HG03280 (cell line): ENCODE data around the gene NEU2.
"Not testable (repeated sequence)": the region's sequence is repeated elsewhere in the genome, so short reads cannot be mapped to it uniquely, and the experiment has no call there.

Experiments
- ATAC-seq: cut with Tn5 transposase; IDR thresholded peaks from one replicate; pipeline ENCODE4 v1.9.1; 2021; ENCODE audit warnings: mild to moderate bottlenecking, moderate library complexity; ENCODE audit not compliant: unreplicated experiment

NEU2 gene

DNA sequence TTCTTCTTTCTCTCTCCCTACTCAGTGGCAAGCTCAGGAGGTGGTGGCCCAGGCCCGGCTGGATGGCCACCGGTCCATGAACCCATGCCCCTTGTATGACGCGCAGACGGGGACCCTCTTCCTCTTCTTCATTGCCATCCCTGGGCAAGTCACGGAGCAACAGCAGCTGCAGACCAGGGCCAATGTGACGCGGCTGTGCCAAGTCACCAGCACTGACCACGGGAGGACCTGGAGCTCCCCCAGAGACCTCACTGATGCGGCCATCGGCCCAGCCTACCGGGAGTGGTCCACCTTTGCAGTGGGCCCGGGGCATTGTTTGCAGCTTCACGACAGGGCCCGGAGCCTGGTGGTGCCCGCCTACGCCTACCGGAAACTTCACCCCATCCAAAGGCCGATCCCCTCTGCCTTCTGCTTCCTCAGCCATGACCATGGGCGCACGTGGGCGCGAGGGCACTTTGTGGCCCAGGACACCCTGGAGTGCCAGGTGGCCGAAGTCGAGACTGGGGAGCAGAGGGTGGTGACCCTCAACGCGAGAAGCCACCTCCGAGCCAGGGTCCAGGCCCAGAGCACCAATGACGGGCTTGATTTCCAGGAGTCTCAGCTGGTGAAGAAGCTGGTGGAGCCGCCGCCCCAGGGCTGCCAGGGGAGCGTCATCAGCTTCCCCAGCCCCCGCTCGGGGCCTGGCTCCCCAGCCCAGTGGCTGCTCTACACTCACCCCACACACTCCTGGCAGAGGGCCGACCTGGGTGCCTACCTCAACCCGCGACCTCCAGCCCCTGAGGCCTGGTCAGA, 1.8 kb downstream of the NEU2 start:
- no peak for ATAC-seq

DNA sequence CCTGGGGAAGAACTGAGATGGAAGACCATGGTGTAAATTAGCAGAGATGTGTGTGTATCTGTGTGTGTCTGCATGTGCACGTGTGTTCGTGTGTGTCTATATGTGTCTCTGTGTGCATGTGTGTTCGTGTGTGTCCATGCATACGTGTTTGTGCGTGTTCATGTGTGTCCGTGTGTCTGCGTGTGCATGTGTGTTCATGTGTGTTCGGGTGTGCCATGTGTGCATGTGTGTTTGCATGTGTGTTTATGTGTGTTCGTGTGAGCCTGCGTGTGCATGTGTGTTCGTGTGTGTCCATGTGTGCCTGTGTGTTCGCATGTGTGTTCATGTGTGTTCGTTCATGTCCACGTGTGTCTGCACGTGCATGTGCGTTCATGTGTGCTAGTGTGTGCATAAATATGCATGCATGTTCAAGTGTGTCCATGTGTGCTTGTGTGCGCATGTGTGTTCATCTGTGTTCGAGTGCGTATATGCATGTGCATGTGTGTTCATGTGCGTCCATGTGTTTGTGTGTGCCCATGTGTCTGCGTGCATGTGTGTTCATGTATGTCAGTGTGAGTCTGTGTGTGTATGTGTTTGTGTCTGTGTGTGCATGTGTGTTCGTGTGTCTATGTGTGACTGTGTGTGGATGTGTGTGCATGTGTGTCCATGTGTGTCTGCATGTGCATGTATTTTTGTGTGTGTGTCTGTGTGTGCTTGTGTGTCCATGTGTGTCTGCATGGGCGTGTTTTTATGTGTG, 3.1 kb downstream of the NEU2 start:
- no peak for ATAC-seq

DNA sequence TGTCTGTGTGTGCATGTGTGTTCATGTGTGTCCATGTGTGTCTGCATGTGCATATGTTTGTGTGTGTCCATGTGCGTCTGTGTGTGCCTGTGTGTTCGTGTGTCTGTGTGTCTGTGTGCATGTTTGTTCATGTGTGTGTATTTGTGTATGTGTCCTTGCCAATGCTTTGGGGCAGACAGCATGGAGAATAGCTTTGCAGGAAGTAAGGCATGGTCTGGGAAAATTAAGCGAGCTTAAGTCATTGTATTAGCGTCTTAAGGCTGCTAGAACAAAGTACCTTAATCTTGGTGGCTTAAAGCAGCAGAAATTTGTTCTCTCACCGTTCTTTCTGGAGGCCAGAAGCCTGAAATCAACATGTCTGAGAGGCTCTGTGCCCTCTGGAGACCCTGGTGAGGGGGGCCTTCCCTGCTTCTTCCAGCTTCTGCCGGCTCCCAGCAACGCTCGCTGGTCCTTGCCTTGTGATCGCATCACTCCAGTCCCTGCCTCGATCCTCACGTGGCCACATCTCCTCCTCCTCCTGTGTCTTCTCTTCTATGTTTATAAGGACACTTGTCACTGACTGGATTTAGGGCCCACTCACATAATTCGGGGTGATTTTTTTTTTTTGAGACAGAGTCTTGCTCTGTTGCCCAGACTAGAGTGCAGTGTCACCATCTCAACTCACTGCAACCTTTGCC, 3.8 kb downstream of the NEU2 start:
- ATAC-seq, result no peak

DNA sequence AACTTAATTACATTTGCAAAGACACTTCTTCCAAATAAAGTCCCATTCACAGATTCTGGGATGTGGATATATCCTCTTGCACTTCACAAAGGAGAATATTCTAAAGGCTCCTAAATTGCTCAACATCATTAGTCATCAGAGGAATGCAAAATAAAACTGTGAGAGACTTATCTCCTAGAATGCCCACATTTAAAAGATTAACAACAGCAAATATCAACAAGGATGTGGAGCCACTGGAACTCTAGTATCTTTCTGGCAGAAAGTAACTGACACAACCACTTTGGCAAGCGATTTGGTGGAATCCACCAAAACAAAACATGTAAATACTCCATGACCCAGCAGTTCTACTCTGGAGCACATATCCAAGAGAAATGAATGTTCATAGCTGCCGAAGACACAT, 4.6 kb downstream of the NEU2 start:
- no peak for ATAC-seq

DNA sequence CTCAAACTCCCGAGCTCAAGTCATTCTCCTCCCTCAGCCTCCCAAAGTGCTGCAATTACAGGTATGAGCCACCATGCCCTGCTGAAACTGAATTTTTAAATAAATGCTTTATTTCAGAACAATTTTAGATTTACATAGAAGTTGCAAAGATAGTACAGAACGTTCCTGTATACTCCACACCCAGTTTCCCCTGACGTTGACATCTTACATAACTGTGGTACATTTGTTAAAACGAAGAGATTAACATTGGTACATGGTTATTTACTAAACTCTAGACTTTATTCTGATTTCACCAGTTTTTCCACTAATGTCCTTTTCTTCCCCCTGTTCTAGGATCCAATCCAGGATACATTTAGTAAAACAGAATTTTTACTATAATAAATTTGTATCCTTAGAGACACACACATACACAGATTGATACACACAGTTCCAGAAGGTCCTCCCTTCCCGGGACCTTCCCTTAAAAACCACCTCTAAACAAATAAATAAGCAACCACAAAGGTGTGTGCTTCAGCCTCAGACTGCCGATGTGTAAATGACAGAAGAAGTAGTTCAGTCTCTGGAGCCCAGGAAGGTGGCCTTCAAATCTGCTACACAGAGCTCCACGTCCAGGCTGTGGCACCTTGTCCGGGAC, 6.9 kb downstream of the NEU2 start:
- ATAC-seq, result no peak

DNA sequence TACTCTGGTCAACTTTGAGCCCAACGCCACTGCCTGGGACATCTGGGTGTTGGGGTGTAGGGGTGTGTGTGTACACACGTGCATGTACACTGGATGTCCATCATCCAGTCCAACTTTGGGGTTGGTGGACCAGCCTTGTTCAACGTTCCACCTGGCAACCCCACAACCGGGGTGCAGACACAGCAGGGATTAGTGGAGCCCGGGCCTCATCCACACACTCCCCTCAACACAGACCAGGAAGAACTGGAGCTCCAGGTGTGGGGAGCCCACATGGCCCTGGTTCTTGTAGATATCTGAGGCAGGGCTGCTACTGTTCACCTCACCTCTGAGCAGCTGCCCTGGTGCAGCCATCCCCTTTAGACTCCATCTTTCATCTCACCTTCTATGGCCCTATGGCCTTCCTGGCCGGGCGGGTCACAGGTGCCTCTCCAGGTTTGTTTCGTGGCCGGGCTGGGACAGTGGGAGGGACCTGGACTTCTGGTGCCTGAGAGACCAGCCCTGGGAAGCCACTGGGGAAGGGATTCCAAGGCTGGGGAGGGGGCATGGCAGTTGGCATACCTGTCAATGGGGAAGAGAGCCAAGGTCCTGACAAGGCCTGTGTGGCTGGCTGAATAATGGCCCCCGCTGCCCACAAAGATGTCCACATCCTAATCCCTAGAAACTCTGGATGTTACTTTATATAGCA, 7.5 kb downstream of the NEU2 start:
- ATAC-seq, result no peak

DNA sequence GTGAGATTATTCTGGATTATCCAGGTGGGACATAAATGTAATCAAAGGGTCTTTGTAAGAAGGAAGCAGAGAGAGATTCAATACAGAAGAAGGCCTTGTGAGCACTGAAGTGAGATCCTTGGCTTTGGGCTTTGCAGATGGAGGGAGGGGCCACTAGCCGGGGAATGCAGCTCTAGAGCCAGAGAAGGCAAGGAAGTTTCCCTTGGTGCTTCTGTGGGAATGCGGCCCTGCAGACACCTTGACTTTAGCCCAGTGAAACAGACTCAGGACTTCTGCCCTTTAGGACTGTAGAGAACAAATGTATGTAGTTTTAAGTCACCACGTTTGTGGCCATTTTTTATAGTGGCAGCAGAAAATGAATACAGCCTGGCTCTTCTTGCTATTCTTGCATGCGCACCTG, 8.1 kb downstream of the NEU2 start:
- ATAC-seq, result no peak

DNA sequence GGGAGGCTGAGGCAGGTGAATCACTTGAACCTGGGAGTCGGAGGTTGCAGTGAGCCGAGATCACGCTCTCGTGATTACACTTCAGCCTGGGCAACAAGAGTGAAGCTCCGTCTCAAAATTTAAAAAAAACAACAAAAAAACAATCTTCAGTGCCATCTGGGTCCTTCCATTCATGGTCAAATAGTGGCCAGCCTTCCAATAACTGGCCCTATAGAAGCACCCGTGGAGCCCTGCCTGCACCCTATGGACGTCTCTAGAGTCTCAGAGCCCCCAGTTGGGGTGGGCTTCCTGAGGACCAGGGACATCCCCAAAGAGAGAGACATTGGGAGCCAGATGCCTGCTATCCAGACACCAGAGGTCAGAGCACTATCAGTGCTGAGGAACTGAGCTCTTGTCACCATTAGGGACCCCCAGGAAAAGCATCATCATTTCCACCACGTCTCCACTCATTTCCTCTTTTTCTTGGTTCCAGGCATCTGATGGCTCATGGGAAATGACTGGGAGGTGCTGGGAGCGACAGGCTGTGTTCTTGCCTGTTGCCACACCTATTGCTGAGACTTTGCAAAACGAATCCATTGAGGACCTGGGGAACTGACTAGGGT, 9.4 kb downstream of the NEU2 start:
- ATAC-seq, result no peak

DNA sequence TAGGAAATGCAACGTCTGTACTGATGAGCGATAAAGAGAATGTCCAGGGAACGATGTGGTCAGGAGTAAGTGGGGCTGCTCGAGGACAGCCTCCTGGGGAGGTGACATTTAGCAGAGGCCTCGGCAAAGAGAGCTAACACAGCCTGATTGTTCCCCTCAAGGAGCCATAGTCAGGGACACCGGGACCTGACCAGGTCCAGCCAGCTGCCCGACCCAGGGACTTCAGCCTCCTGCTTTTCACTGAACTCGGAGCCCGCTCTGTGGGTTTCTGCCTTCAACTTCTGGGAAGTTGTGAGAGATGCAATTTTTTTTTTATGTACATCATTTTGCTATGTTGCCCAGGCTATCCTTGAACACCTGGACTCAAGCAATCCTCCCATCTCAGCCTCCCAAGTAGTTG, 10.1 kb downstream of the NEU2 start:
- no peak for ATAC-seq

DNA sequence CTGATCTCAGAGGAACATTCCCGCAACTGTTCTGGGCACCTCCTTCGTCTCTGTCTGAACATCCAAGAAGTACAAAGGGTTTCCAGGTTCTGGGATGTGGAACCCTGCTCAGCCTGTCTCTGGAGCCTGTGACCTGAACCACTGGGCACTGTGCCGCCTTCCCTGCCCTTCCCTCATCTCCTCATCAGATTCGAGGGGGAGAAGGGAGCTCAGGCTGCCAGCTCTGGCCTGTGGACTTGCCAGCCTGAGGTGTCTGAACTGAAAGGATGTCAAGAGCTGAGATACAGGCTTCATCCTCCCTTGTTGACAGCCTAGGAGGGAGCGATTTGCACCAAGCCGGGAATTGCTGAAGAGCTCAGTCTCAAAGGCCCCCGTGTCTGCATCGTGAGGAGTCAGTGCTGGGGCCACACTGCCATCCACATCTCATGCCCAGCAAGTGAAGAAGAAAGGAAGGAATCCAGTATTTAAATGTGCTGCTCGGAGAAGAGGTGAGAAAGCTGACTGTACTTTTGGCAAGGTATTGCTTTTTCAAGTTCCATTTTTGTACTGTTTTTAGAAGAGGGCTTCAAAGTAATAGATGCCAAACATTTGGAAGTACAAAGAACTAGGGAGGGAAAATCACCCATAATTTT, 12.6 kb downstream of the NEU2 start:
- no peak for ATAC-seq

DNA sequence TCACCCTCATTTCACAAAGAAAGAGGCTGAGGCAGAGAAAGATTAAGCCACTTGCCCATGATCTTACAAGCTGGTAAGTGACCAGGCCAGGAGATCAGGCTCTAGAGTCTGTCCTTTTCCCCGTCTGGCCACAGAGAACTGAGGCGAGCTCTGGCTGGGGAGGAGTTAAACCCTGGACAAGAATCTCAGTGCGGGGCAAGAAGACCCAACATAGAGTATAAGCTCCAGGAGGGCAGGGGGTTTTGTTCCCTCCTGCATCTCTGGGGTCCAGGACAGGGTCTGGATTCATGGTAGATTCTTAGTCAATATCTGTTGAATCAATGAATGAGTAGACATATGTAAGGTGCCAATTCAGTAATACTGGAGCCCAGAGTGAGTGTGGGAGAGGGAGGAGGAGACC, 14.7 kb downstream of the NEU2 start:
- no peak for ATAC-seq

DNA sequence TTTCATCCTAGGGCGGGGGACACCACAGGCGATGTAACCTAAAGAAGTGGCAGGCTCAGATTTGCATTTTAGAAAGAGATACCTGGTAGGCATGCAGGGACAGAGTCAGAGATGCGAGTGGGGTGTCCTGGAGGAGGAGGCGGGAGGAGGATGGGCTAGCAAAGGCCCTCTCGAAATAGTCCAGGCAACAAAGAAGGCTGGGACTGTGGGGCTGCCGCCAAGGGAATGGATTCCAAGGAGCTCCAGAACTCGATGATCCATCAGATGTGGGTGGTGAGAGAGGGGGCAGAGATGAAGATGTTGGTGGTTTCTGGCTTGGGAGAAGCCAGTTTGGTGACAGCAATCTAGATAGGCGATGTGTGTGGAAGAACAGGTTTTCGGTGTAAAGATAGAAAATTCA, 15.2 kb downstream of the NEU2 start:
- no peak for ATAC-seq

DNA sequence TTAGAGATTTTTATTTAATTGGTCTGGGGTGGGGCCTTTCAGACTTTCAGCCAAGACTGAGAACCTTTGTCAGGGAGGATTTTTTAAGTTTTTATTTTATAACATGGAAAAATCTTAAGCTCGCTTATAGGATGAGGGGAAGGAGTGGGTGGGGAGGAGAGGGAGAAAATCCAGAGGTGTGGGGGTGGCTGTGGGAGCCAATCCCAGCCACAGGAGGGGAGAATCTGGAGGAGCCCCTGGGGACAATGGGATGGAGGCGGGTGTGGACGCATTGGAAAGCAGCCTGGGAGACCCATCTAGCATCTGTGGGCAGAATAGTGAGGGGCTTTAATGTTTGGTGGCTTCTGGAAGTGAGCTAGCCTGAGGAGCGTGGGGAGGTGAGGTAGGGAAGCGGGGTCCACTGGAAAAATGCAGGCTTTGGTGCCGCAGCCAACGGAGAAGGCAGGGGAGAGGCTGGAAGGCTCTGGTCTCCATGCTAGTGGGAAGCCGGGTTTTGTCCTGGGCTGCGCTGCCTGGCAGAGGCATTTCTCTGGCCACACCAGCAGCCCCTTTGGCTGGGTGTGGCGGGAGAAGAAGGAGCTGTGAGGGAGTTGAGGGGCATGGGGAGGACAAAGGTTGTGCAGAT, 16.2 kb downstream of the NEU2 start:
- ATAC-seq, result no peak

DNA sequence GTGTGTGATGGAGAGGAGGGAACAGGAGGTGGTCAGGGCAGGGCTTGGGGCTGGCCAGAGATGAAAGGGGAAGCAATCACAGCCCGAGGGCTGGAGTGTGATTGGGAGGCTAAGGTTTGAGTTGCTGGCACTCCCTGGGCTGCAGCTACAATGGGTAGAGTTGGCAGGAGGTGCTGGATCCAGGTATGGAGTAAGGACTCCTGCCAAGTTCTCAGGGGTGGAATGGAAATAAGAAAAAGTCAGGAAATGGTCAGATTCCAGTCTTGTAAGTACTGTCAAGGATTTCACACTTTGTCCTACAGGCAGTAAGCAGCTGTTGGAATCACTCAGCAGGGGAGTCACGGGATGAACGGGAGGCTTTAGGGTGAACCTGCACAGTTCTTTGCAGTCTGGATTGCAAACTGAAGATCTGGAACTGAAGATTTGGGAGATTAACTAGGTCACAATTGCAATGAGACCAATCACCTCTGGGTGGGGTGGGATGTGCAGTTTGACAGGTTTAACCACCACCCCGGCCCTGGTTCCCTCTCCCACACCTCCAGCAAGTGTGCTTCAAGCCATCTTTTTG, 16.8 kb downstream of the NEU2 start:
- ATAC-seq, result no peak

DNA sequence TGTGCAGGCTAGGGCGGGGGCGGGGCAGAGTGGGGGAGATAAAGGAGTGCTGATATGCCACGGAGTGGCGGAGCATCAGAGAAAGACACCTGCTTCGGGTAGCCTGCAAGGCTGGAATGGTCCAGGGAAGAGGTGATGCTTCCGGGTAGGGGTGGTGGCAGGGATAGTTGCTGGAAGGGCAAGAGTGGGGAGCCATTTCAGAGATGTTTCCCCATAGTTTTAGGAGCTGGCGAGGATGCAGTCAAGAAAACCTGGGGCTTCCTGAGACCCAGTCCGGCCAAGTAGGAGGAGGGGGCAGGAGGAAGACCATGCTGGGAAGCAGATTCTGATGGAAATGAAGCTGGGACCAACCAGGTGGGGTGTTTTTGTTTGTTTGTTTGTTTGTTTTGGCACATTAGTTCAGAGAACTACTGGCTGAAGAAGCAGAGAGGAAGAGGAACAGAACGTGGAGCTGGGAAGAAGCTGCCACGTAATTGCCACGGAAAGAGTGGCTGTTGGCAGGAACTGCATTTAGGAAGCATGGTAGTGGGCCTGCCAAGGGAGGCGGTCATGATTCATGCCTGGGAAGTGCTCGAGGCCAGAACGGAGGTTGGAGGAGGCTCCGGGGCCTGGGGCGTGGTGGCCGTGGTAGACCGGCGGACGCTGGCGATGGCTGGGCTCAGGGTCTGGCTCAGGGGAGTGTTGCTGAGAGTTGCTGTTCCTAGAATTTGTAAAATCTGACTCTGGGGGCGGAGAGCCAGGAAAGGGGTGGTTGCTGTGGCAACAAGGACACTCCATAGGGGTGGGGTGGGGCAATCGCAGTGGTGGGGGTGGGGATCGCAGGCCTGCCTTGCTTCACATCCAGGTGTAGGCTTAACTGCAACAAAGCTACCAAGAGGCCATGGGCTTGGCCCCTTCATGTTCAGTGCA, 19.0 kb downstream of the NEU2 start:
- no peak for ATAC-seq

DNA sequence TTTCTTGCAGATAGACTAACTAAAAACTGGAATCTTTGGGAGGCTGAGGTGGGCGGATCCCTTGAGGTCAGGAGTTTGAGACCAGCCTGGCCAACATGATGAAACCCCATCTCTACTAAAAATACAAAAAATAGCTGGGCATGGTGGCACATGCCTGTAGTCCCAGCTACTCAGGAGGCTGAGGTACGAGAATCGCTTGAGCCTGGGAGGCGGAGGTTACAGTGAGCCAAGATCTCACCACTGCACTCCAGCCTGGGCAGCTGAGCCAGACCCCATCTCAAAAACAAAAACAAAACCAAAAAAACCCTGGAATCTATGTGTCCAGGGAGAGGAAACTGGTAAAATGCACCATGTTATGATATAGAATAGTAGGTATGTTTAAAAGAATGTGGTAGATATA, 20.0 kb downstream of the NEU2 start:
- ATAC-seq, result not testable (repeated sequence)

DNA sequence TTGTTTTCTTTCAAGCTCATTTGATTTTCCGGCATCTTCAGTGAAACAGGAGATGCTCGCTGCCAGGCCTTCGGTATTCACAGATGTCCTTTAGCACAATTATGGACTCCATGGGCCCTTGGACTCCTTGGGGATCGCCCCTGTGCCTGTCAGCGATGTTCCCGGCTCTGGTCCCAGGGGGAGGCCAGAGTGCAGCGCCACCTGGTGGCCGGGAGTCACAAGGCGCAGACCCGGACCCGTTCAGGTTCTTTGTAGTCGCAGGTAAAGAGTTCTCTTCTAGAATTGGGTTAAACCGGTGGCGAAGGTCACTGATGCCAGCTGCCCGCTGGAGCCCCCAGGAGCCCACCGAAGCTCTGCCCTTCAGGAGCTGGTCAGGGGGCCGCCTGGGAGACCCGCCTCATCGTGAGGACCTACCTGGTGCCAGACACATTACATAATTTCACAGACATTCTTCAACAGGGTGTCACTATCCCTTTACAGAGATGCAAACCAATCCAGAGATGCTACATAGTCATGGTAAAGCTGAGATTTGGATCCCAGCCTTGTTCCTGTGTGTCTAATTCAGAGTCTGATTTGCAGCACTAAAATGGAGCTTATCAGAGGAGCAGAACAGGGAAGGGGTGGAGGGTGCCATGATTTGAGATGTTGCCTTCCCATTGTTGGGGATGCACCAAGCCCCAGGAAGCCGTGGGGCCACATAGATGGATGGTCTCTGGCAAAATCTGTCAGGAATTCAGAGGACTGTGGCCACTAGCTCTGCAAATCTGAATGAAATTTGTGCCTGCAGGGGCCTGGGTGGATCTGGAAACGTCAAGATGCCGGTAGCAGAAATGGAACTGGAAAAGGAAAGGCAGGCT, 21.7 kb downstream of the NEU2 start:
- ATAC-seq, result no peak
